Activated CD4-positive, alpha-beta T cell treated with anti-CD3 and anti-CD28 coated beads, Interleukin-2, amount 50 U/mL, for 4 hours (primary cell): ENCODE measurements around the gene OLFM1.

Experiments
- DNase-seq, 2 experiments: peaks; one replicate each; pipeline ENCODE4 v3.0.0-alpha.2; 2020

OLFM1 gene

GRCh38 chr9:135077497-135078200 is 9.8 kb upstream of the OLFM1 start:
- DNase-seq, result no peak

GRCh38 chr9:135078361-135078821 is 9.1 kb upstream of the OLFM1 start:
- DNase-seq, result no peak

GRCh38 chr9:135079018-135079417 is 8.4 kb upstream of the OLFM1 start:
- DNase-seq, result no peak

- DNase-seq, result no peak
Measured at GRCh38 chr9:135079676-135080075, 7.8 kb upstream of the OLFM1 start.

- DNase-seq, result no peak
Measured at GRCh38 chr9:135080286-135081263, 6.9 kb upstream of the OLFM1 start.

GRCh38 chr9:135081264-135081660 is 6.2 kb upstream of the OLFM1 start:
- no peak for DNase-seq

- DNase-seq, result no peak
Measured at GRCh38 chr9:135081731-135082130, 5.7 kb upstream of the OLFM1 start.

- DNase-seq, result no peak
Measured at GRCh38 chr9:135082536-135082935, 4.9 kb upstream of the OLFM1 start.

GRCh38 chr9:135083241-135083810 is 4.1 kb upstream of the OLFM1 start:
- DNase-seq, result no peak

GRCh38 chr9:135083831-135084230 is 3.6 kb upstream of the OLFM1 start:
- DNase-seq, result no peak

- no peak for DNase-seq
Measured at GRCh38 chr9:135084262-135084661, 3.2 kb upstream of the OLFM1 start.

GRCh38 chr9:135084881-135085760 is 2.3 kb upstream of the OLFM1 start:
- no peak for DNase-seq

GRCh38 chr9:135085830-135086546 is 1.5 kb upstream of the OLFM1 start:
- DNase-seq, result no peak

GRCh38 chr9:135086597-135087488 is 625 bp upstream of the OLFM1 start:
- no peak for DNase-seq

- no peak for DNase-seq
Measured at GRCh38 chr9:135087899-135088347, 455 bp downstream of the OLFM1 start.

- no peak for DNase-seq
Measured at GRCh38 chr9:135088348-135088978, 995 bp downstream of the OLFM1 start.

- DNase-seq, result no peak
Measured at GRCh38 chr9:135088979-135089847, 1.7 kb downstream of the OLFM1 start.

GRCh38 chr9:135090081-135090480 is 2.6 kb downstream of the OLFM1 start:
- DNase-seq, result no peak

- no peak for DNase-seq
Measured at GRCh38 chr9:135090547-135090946, 3.1 kb downstream of the OLFM1 start.
